Measurements from ENCODE around the gene HASPIN.
"Not testable (repeated sequence)": the region's sequence is repeated elsewhere in the genome, so short reads cannot be mapped to it uniquely, and the experiment has no call there.

The HASPIN gene

DNA sequence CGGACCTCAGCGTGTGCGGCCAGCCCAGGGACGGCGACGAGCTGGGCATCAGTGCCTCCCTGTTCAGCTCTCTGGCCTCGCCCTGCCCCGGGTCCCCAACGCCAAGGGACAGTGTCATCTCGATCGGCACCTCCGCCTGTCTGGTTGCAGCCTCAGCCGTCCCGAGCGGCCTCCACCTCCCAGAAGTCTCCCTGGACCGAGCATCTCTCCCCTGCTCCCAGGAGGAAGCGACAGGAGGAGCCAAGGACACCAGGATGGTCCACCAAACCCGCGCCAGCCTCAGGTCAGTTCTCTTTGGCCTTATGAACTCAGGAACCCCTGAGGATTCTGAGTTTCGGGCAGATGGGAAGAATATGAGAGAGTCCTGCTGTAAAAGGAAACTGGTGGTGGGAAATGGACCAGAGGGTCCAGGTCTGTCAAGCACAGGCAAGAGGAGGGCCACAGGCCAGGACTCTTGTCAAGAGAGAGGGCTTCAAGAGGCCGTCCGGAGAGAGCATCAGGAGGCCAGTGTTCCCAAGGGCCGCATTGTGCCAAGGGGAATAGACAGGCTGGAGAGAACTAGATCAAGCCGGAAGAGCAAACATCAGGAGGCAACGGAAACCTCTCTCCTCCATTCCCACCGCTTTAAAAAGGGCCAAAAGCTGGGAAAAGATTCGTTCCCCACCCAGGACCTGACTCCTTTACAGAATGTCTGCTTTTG lies 825 bp downstream of the HASPIN start:
- TF ChIP-seq, protein P1, sequence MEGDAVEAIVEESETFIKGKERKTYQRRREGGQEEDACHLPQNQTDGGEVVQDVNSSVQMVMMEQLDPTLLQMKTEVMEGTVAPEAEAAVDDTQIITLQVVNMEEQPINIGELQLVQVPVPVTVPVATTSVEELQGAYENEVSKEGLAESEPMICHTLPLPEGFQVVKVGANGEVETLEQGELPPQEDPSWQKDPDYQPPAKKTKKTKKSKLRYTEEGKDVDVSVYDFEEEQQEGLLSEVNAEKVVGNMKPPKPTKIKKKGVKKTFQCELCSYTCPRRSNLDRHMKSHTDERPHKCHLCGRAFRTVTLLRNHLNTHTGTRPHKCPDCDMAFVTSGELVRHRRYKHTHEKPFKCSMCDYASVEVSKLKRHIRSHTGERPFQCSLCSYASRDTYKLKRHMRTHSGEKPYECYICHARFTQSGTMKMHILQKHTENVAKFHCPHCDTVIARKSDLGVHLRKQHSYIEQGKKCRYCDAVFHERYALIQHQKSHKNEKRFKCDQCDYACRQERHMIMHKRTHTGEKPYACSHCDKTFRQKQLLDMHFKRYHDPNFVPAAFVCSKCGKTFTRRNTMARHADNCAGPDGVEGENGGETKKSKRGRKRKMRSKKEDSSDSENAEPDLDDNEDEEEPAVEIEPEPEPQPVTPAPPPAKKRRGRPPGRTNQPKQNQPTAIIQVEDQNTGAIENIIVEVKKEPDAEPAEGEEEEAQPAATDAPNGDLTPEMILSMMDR (IDR thresholded peaks at IDR 0.05; ENCODE audit: unreplicated experiment in 3 of 3): no peak
- peaks cover 21% of the 10 kb centered on the region for H3K4me1 Mint-ChIP-seq
- no peaks in the 10 kb centered on the region for H3K9me3 Mint-ChIP-seq
- H3K36me3 Mint-ChIP-seq (ENCODE audit: low read depth): peaks cover 17% of the 10 kb centered on the region
- H3K27me3 Mint-ChIP-seq (ENCODE audit: low read depth): no peaks in the 10 kb centered on the region
- no peak overlapping the region for H3K27ac Mint-ChIP-seq
- peak overlapping the region; percentile 79 to 90 (median 87) for H3K4me3 Mint-ChIP-seq

DNA sequence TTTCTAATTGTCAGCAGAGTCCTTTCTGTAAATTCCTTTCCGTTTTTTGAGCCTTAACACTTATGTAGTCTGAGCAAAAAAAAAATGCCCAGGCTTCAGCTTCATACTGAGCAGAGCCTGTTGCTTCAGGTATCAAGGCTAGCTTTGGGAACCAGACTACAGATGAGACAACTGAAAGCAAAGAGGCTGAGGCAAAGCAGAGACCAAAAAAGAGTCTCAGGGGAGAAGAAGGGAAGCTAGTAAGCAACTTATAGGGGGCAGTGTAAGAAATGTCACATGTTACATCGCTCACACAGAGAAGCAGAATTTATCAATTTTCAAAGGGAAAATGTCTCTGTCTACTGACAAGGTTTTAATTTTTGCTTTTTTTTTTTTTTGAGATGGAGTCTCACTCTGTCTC lies 3.3 kb downstream of the HASPIN start:
- H3K27me3 Mint-ChIP-seq (ENCODE audit: low read depth): no peaks in the 10 kb centered on the region
- H3K9me3 Mint-ChIP-seq: no peaks in the 10 kb centered on the region
- H3K27ac Mint-ChIP-seq: no peak overlapping the region
- H3K36me3 Mint-ChIP-seq (ENCODE audit: low read depth): peaks cover 13% of the 10 kb centered on the region
- H3K4me3 Mint-ChIP-seq: no peak overlapping the region
- TF ChIP-seq, protein P1 (IDR thresholded peaks at IDR 0.05; ENCODE audit: unreplicated experiment in 3 of 3): no peak
- peaks cover 31% of the 10 kb centered on the region for H3K4me1 Mint-ChIP-seq

DNA sequence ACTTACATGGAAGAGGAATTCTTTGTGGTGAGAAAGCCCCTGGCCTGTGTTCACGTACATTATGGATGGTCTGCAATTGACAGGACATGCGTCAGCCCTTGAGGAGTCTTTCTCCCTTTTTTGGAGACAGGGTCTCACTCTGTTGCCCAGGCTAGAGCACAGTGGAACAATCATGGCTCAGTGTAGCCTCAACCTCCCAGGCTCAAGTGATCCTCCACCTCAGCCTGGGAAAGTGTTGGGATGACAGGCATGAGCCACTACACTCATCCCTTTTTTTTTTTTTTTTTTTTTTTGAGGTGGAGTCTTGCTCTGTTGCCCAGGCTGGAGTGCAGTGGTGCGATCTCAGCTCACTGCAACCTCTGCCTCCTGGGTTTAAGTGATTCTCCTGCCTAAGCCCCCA lies 4.4 kb downstream of the HASPIN start:
- not testable (repeated sequence) for H3K27ac Mint-ChIP-seq; H3K9me3 Mint-ChIP-seq; H3K27me3 Mint-ChIP-seq (ENCODE audit: low read depth); H3K4me3 Mint-ChIP-seq
- H3K4me1 Mint-ChIP-seq: peaks cover 28% of the 10 kb centered on the region
- peaks cover 13% of the 10 kb centered on the region for H3K36me3 Mint-ChIP-seq (ENCODE audit: low read depth)

DNA sequence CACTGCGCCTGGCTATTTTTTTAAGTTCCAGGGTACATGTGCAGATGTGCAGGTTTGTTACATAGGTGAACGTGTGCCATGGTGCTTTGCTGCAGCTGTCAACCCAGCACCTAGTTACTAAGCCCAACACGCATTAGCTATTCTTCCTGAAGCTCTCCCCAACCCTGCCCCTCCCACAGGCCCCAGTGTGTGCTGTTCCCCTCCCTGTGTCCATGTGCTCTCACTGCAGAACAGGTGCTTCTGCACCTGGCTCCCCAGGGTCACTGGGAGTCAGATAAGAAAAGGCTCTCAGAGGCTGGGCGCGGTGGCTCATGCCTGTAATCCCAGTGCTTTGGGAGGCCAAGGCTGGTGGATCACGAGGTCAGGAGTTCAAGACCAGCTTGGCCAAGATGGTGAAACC lies 6.2 kb downstream of the HASPIN start:
- peaks cover 13% of the 10 kb centered on the region for H3K36me3 Mint-ChIP-seq (ENCODE audit: low read depth)
- TF ChIP-seq, protein P1 (IDR thresholded peaks at IDR 0.05; ENCODE audit: unreplicated experiment in 3 of 3): no peak
- H3K4me3 Mint-ChIP-seq: no peak overlapping the region
- peaks cover 7% of the 10 kb centered on the region for H3K27me3 Mint-ChIP-seq (ENCODE audit: low read depth)
- no peak overlapping the region for H3K27ac Mint-ChIP-seq
- H3K4me1 Mint-ChIP-seq: peaks cover 26% of the 10 kb centered on the region
- H3K9me3 Mint-ChIP-seq: no peaks in the 10 kb centered on the region

DNA sequence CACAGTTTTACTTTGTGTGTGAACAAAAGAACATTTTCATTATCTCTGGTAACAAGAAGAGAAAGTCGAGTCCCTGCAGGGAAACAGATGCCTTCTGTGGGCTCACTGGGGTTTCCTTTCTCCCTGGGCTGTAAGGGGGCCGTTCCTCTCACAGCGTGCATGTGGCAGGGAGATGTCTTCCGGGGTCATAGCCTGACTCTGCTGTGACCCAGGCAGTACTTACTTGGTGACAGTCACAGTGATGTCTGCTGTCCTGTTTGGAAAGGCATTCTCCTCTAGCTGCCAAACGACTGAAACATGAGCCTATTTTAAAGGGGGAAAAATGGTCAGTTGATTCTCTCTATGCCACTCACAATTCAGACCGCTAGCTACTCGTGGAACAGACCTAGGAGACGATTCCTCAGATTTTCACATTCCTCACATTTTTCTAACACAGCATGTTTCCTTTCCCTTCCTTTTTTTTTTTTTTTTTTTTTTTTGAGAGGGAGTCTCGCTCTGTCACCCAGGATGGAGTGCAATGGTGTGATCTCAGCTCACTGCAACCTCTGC lies 7.3 kb downstream of the HASPIN start:
- Mint-ChIP-seq H3K9me3 (no peaks in the 10 kb centered on the region), H3K4me1 (peaks cover 23% of the 10 kb centered on the region)
- TF ChIP-seq, protein P1 (IDR thresholded peaks at IDR 0.05; ENCODE audit: unreplicated experiment in 3 of 3): no peak

DNA sequence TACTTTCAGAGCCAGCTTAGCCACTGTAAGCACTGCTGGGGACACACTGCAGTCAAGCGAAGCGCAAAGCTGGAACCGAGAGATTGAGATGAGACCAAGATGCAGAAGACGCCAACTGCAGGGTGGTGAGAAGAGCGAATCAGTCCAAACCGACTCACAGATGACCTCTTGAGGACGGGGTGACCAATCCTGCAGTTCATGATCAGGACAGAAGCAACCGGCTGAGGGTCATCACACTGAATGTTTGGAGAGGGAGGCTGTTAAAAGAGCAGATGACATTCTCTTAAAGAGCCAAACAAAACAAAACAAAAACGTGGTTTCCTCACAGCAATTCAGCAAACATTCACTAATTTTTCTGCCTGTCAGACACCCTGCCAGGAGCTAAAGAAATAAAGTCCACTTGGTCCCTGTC lies 8.5 kb downstream of the HASPIN start:
- H3K9me3 Mint-ChIP-seq: no peaks in the 10 kb centered on the region
- peak overlapping the region in 1 of 3 experiments; percentile 28 for H3K4me3 Mint-ChIP-seq
- H3K36me3 Mint-ChIP-seq (ENCODE audit: low read depth): peaks cover 4% of the 10 kb centered on the region
- H3K27ac Mint-ChIP-seq: peak overlapping the region; percentile 62 to 74 (median 64)
- peaks cover 25% of the 10 kb centered on the region for H3K4me1 Mint-ChIP-seq
- H3K27me3 Mint-ChIP-seq (ENCODE audit: low read depth): peaks cover 7% of the 10 kb centered on the region
- TF ChIP-seq, protein P1 (IDR thresholded peaks at IDR 0.05; ENCODE audit: unreplicated experiment in 3 of 3): no peak

More for the DNA sequence above, 7.3 kb downstream of the HASPIN start:
- Mint-ChIP-seq H3K36me3 (ENCODE audit: low read depth) (peaks cover 11% of the 10 kb centered on the region), H3K27me3 (ENCODE audit: low read depth) (peaks cover 7% of the 10 kb centered on the region), H3K27ac (peak overlapping the region; percentile 70 to 87 (median 72)), H3K4me3 (peak overlapping the region in 1 of 3 experiments; percentile 45)

DNA sequence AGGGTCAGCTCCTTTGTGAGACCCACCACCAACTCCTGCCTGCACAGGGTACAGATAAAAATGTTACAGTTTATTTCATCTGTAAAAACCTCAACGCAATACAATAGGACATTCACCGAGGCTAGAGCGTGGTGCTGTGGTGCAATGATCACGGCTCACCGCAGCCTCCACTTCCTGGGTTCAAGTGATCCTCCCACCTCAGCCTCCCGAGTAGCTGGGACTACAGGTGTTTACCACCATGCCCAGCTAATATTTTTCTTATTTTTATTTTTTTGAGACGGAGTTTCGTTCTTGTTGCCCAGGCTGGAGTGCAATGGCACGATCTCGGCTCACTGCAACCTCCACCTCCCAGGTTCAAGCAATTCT lies 11.2 kb downstream of the HASPIN start:
- not testable (repeated sequence) for H3K9me3 Mint-ChIP-seq; H3K4me3 Mint-ChIP-seq; H3K27ac Mint-ChIP-seq; H3K36me3 Mint-ChIP-seq (ENCODE audit: low read depth)
- peaks cover 13% of the 10 kb centered on the region for H3K27me3 Mint-ChIP-seq (ENCODE audit: low read depth)
- H3K4me1 Mint-ChIP-seq: peaks cover 46% of the 10 kb centered on the region

Measured in nephron (organoid).